ENCODE measurements around the gene GRIN2C.

The GRIN2C gene

DNA sequence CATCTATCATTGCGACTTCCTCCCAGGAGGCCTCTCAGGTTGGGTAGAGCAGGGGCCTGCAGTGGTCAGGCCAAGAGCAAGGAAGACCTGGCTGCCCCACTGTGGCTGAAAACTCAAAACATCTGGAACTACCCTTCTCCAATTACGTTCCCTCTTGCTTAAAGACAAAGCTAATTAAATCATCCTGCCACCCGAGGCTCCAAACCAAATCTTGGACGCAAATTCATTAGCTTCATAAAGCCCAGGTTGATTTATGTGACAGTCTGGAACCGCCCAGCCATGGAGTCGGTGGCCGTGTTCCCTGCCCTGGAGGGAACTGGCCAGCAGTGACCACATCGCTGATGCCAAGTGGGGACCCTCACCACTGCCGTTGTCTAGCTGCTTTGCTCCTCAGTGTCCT lies 21.4 kb downstream of the GRIN2C start:
- no peak for TF ChIP-seq ZNF658 (tag by site-specific recombination; IDR thresholded peaks at IDR 0.05)
- 0 out of 2 replicates have a peak, but pooled peaks cover 3% of the 10 kb centered on the region for H3K4me1 ChIP-seq (ENCODE audit: control insufficient read depth, insufficient read depth, low read length)
- peaks cover 0 to 17% of the 10 kb centered on the region in 2 experiments; a peak in 1 of 3 replicates for H3K36me3 ChIP-seq (ENCODE audit: control insufficient read depth in 2 of 2, insufficient read depth in 1 of 2, low read length in 2 of 2)
- no peak overlapping the region for H3K4me3 ChIP-seq (ENCODE audit: low read depth, low read length)
- ChIA-PET POLR2A (interaction anchor here (0.6 kb wide), 1 partner anchor 342 kb away, joined by 3 read pairs; no protein-coding TSS in a partner anchor), CTCF (interaction anchor here (0.6 to 19.0 kb wide), 3 partner anchors 25 to 1117 kb away, joined by 3 to 239 read pairs (median 3); partner anchors contain the start of gene GRIN2C)
- H3K27ac ChIP-seq (ENCODE audit: extremely low read depth, low read depth, low read length), result no peak overlapping the region
- no peaks in the 10 kb centered on the region for H3K9me3 ChIP-seq (ENCODE audit: control insufficient read depth, insufficient read depth, low read depth, low read length)

DNA sequence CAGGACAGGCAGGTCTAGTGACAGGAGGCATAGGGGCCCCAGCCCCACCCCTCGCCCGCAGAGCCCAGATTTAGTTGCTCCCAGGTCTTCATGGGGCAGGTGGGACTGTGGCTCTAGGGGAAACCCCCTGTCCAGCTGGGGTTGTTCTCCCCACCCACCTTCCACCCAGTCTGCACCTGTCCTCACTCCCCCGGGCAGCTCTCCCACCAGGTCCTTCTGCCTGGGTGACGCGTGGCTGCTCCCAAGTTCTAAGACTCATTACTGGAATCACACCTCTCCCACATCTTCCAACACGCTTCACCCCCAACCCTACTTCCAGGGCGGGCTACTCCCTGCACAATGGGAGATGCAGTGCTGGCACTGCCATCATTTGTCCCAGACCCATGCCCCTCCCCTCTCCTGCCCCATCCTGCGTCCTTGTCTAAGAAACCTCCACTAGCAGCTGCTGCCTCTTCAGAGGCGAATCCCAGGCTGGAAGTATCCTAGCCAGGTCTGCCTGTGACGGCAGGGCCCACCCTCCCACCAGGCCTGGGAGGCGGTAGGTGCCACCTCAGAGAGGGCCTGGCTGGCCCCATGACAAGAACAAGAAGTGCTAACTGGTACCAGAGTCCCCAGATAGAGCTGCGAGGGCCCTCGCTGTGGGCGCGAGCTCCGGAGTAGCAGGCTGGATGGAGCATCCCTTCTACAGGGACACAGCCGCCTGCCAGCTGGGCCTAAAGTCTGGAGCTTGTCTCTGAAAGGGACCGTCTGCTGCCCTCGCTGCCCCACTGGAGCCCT lies 22.8 kb downstream of the GRIN2C start:
- Histone ChIP-seq H3K9me3 (ENCODE audit: control insufficient read depth, insufficient read depth, low read depth, low read length) (no peaks in the 10 kb centered on the region), H3K4me1 (ENCODE audit: control insufficient read depth, insufficient read depth, low read length) (no peaks in the 10 kb centered on the region), H3K4me3 (ENCODE audit: low read depth, low read length) (no peak overlapping the region), H3K27ac (ENCODE audit: extremely low read depth, low read depth, low read length) (no peak overlapping the region), H3K36me3 (ENCODE audit: control insufficient read depth in 2 of 2, insufficient read depth in 1 of 2, low read length in 2 of 2) (peaks cover 0 to 17% of the 10 kb centered on the region in 2 experiments; a peak in 1 of 3 replicates)
- ChIA-PET POLR2A (no interaction called here), CTCF (interaction anchor here (19.0 kb wide), 1 partner anchor 26 kb away, joined by 239 read pairs; the partner anchor contains the start of gene GRIN2C)
- TF ChIP-seq ZNF768 (tag by site-specific recombination; IDR thresholded peaks at IDR 0.05), result no peak
- TF ChIP-seq, protein P1, sequence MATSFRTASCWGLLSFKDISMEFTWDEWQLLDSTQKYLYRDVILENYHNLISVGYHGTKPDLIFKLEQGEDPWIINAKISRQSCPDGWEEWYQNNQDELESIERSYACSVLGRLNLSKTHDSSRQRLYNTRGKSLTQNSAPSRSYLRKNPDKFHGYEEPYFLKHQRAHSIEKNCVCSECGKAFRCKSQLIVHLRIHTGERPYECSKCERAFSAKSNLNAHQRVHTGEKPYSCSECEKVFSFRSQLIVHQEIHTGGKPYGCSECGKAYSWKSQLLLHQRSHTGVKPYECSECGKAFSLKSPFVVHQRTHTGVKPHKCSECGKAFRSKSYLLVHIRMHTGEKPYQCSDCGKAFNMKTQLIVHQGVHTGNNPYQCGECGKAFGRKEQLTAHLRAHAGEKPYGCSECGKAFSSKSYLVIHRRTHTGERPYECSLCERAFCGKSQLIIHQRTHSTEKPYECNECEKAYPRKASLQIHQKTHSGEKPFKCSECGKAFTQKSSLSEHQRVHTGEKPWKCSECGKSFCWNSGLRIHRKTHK (tag by site-specific recombination; IDR thresholded peaks at IDR 0.05), result no peak
- peak; percentile 71 for TF ChIP-seq EGR2 (tag by site-specific recombination; IDR thresholded peaks at IDR 0.05; ENCODE audit: low read depth)
- peak; percentile 65 for TF ChIP-seq ZFHX2 (tag by site-specific recombination; conservative IDR thresholded peaks at IDR 0.05)
- no peak for TF ChIP-seq ZNF391 (tag by site-specific recombination; IDR thresholded peaks at IDR 0.05; ENCODE audit: borderline replicate concordance, low read depth)
- no peak for TF ChIP-seq FEZF1 (tag by site-specific recombination; IDR thresholded peaks at IDR 0.05)
- no peak for TF ChIP-seq ZNF292 (tag by site-specific recombination; IDR thresholded peaks at IDR 0.05; ENCODE audit: borderline replicate concordance, low read depth)
- TF ChIP-seq ZNF580 (tag by site-specific recombination; IDR thresholded peaks at IDR 0.05), result no peak
- no peak for TF ChIP-seq KLF17 (tag by site-specific recombination; IDR thresholded peaks at IDR 0.05)
- no peak for TF ChIP-seq ZNF132 (tag by site-specific recombination; IDR thresholded peaks at IDR 0.05; ENCODE audit: borderline replicate concordance)
- TF ChIP-seq ZNF341 (tag by site-specific recombination; IDR thresholded peaks at IDR 0.05; ENCODE audit: low read depth), result no peak
- TF ChIP-seq SCRT1 (tag by site-specific recombination; IDR thresholded peaks at IDR 0.05; ENCODE audit: borderline replicate concordance), result no peak
- no peak for TF ChIP-seq ZNF157 (tag by site-specific recombination; IDR thresholded peaks at IDR 0.05)
- TF ChIP-seq ZNF274 (IDR thresholded peaks at IDR 0.05; ENCODE audit: low read length), result no peak
- no peak for TF ChIP-seq ZNF274 (tag by site-specific recombination; IDR thresholded peaks at IDR 0.05; ENCODE audit: borderline replicate concordance)
- TF ChIP-seq ZNF670 (tag by site-specific recombination; IDR thresholded peaks at IDR 0.05; ENCODE audit: low read depth), result no peak
- TF ChIP-seq KLF8 (tag by site-specific recombination; IDR thresholded peaks at IDR 0.05), result no peak
- no peak for TF ChIP-seq MYNN (tag by site-specific recombination; IDR thresholded peaks at IDR 0.05; ENCODE audit: borderline replicate concordance)
- no peak for TF ChIP-seq ZNF155 (tag by site-specific recombination; IDR thresholded peaks at IDR 0.05)
- no peak for TF ChIP-seq ZNF571 (tag by site-specific recombination; IDR thresholded peaks at IDR 0.05)
- TF ChIP-seq, protein P2, sequence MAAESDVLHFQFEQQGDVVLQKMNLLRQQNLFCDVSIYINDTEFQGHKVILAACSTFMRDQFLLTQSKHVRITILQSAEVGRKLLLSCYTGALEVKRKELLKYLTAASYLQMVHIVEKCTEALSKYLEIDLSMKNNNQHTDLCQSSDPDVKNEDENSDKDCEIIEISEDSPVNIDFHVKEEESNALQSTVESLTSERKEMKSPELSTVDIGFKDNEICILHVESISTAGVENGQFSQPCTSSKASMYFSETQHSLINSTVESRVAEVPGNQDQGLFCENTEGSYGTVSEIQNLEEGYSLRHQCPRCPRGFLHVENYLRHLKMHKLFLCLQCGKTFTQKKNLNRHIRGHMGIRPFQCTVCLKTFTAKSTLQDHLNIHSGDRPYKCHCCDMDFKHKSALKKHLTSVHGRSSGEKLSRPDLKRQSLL (tag by site-specific recombination; IDR thresholded peaks at IDR 0.05), result no peak
- no peak for TF ChIP-seq KLF16 (tag by site-specific recombination; IDR thresholded peaks at IDR 0.05)
- no peak for TF ChIP-seq GFI1B (tag by site-specific recombination; IDR thresholded peaks at IDR 0.05)
- no peak for TF ChIP-seq PBX3 (CRISPR knock-in tag; IDR thresholded peaks at IDR 0.05)
- TF ChIP-seq ZNF449 (tag by site-specific recombination; IDR thresholded peaks at IDR 0.05), result no peak
- 0 out of 2 replicates have a peak, but pooled peaks have one; percentile 54 for TF ChIP-seq HOXC10 (CRISPR knock-in tag; IDR thresholded peaks at IDR 0.05)
- no peak for TF ChIP-seq SP7 (tag by site-specific recombination; IDR thresholded peaks at IDR 0.05)

Data from HEK293 (cell line).